Transverse colon (tissue), 4 donors: Measurements from ENCODE around the gene COP1. TPM values are rescaled to one million over a fixed set of nuclear protein-coding genes. Genes with fewer than 3 reads are reported as not detected.

Experiments used
- DNase-seq: peaks from one replicate; pipeline ENCODE4 v3.0.0-alpha.2; 2019
- H3K27ac ChIP-seq, 4 donors: fragments of 200-600 bp; sonication (generic); 2 replicates each; pipeline ENCODE4 v1.5.1; 2016 to 2018; ENCODE audit warnings: inconsistent platforms in 4 of 4
- H3K27me3 ChIP-seq: fragments of 200-600 bp; sonication (generic); 2 replicates; pipeline ENCODE4 v1.5.1; 2017; ENCODE audit warnings: inconsistent platforms
- H3K36me3 ChIP-seq, 4 donors: fragments of 200-600 bp; sonication (generic); 2 replicates each; pipeline ENCODE4 v1.5.1; 2017 to 2019; ENCODE audit warnings: inconsistent platforms in 4 of 4
- H3K4me1 ChIP-seq, 4 donors: fragments of 200-600 bp; sonication (generic); 2 replicates each; pipeline ENCODE4 v1.5.1; 2017 to 2020; ENCODE audit warnings: inconsistent platforms in 4 of 4
- H3K4me3 ChIP-seq, 4 donors: fragments of 200-600 bp; sonication (generic); 1 replicate in 1 of 4; 2 replicates in 3 of 4; pipeline versions ENCODE4 v1.5.1 to v1.6.1; 2017 to 2019; ENCODE audit warnings: inconsistent platforms in 4 of 4
- H3K9me3 ChIP-seq, 2 donors: fragments of 200-600 bp; sonication (generic); 2 replicates each; pipeline ENCODE4 v1.5.1; 2017 to 2019; ENCODE audit warnings: inconsistent platforms in 2 of 2
- CTCF ChIP-seq, 5 experiments: fragments of 200-600 bp in 3 of 5; fragments of 450-650 bp in 2 of 5; sonication (generic) in 3 of 5; IDR thresholded peaks; 1 replicate in 2 of 5; 2 replicates in 3 of 5; pipeline ENCODE4 v1.5.1; 2016 to 2017; ENCODE audit warnings: antibody characterized with exemption in 5 of 5, inconsistent platforms in 3 of 5, mild to moderate bottlenecking in 2 of 5, moderate library complexity in 1 of 5
- EP300 ChIP-seq: sonication (generic); formaldehyde crosslinking; IDR thresholded peaks from one replicate; pipeline ENCODE4 v1.6.1; 2017; ENCODE audit warnings: antibody characterized with exemption, low read depth
- POLR2A ChIP-seq: fragments of 450-650 bp; IDR thresholded peaks from one replicate; pipeline ENCODE4 v1.6.1; 2016; ENCODE audit warnings: antibody characterized with exemption, mild to moderate bottlenecking, moderate library complexity
- POLR2AphosphoS5 ChIP-seq, 3 donors: sonication (generic); formaldehyde crosslinking; IDR thresholded peaks; one replicate each; pipeline ENCODE4 v1.6.1; 2016; ENCODE audit warnings: antibody characterized with exemption in 3 of 3
- WGBS, 2 donors: methylation state at CpG; one replicate each; pipeline ENCODE4 v1.1.5; 2018; ENCODE audit warnings: low coverage in 1 of 2; 5-methylcytosine and 5-hydroxymethylcytosine counted together
- in situ Hi-C, 4 donors: fragments of 200-750 bp; cut with MboI; loops; one replicate each; pipeline versions ENCODE4 v1.15.0 to v1.15.1; 2017; ENCODE audit warnings: low sequenced_read_pairs in 3 of 4, low pct_ligation_motif_present in 1 of 4, low pct_unique_long_range_greater_than_20kb in 1 of 4
- intact Hi-C: fragments of 100-400 bp; cut with DNase I; formaldehyde crosslinking; loops from one replicate; pipeline ENCODE4 v1.15.1; 2023; ENCODE audit warnings: low total_unique reads
- total RNA-seq, 4 donors: library from RNA; depleted of rRNA; stranded (reverse); fragments of >200 nt; gene quantifications; one replicate each; pipeline ENCODE4 v1.1.0, GENCODE V29; 2016

Gene COP1
- total RNA-seq, 4 donors from 2014 or later = 52.3 to 190 (median 109) TPM

DNA sequence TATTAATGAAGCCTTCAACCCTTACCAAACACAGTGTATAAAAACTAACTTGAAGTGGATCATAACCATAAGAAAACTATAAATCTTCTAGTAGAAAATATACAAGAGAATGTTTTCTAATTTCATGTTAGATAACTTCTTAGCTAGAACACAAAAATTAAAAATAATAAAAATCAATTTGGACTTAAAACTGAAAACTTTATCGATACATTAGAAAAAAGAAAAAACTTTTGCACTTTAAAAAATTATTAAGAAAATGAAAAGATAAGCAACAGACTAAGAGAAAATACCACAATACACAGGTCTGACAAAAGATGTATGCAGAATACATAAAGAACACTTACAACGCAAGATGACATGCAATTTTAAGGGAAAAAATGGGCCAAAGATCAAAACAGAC is 8.7 kb downstream of the COP1 start:
- in situ Hi-C loops (no loop called here), intact Hi-C loops (no loop called here)
- peaks cover 0 to 29% (median 4%) of the 10 kb centered on the region in 4 donors for H3K4me1 ChIP-seq
- no peak for TF ChIP-seq POLR2A
- no peak for TF ChIP-seq CTCF (IDR thresholded peaks at IDR 0.05)
- TF ChIP-seq POLR2AphosphoS5 (IDR thresholded peaks at IDR 0.05) = no peak
- no peak for TF ChIP-seq EP300
- H3K36me3 ChIP-seq = no peaks in the 10 kb centered on the region
- no peaks in the 10 kb centered on the region for H3K9me3 ChIP-seq
- no peak overlapping the region for H3K27ac ChIP-seq
- no peak for DNase-seq
- no peaks in the 10 kb centered on the region for H3K27me3 ChIP-seq
- H3K4me3 ChIP-seq = no peak overlapping the region
- WGBS, 2 donors = 94 to 100% methylated on average over 2 of the region's 2 CpGs

GRCh38 chr1:176196728-176197127 is 10.4 kb downstream of the COP1 start:
- TF ChIP-seq POLR2A = no peak
- TF ChIP-seq CTCF (IDR thresholded peaks at IDR 0.05) = no peak
- TF ChIP-seq EP300 = no peak
- no peak for TF ChIP-seq POLR2AphosphoS5 (IDR thresholded peaks at IDR 0.05)
- 75 to 87% methylated on average over 5 of the region's 5 CpGs for WGBS, 2 donors
- intact Hi-C loops = no loop called here

DNA sequence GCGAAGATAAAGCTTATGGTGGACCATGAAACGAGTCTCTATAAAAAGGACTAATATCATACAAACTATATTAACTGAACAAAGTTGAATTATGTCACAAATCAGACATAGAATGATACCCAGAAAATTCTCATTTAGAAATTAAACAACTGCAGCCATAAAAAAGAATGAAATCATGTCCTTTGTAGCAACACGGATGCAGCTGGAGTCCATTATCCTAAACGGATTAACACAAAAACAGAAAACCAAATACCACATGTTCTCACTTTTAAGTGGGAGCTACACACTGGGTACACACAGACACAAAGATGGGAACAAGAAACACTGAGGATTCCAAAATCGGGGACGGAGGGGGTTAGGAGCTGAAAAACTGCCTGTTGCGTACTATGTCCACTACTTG is 11.5 kb downstream of the COP1 start:
- Histone ChIP-seq H3K27me3 (no peaks in the 10 kb centered on the region), H3K9me3 (no peaks in the 10 kb centered on the region), H3K4me3 (no peak overlapping the region), H3K36me3 (no peaks in the 10 kb centered on the region), H3K27ac (no peak overlapping the region), H3K4me1 (peaks cover 0 to 23% (median 1%) of the 10 kb centered on the region in 4 donors)
- intact Hi-C loops = no loop called here
- in situ Hi-C loops = no loop called here
- DNase-seq = no peak
- TF ChIP-seq POLR2A (no peak), CTCF (IDR thresholded peaks at IDR 0.05) (no peak), POLR2AphosphoS5 (IDR thresholded peaks at IDR 0.05) (no peak), EP300 (no peak)
- 77 to 84% methylated on average over 7 of the region's 7 CpGs for WGBS, 2 donors

More at GRCh38 chr1:176196728-176197127, 10.4 kb downstream of the COP1 start:
- peaks cover 0 to 23% (median 4%) of the 10 kb centered on the region in 4 donors for H3K4me1 ChIP-seq
- no peaks in the 10 kb centered on the region for H3K9me3 ChIP-seq
- no peak overlapping the region for H3K4me3 ChIP-seq
- DNase-seq = no peak
- in situ Hi-C loops = no loop called here
- H3K27me3 ChIP-seq = no peaks in the 10 kb centered on the region
- no peak overlapping the region for H3K27ac ChIP-seq
- H3K36me3 ChIP-seq = no peaks in the 10 kb centered on the region

GRCh38 chr1:176193663-176194062 is 13.4 kb downstream of the COP1 start:
- Histone ChIP-seq H3K27me3 (no peaks in the 10 kb centered on the region), H3K9me3 (no peaks in the 10 kb centered on the region), H3K4me3 (no peak overlapping the region), H3K36me3 (no peaks in the 10 kb centered on the region), H3K27ac (no peak overlapping the region), H3K4me1 (peaks cover 0 to 14% (median 0%) of the 10 kb centered on the region in 4 donors)
- no peak for DNase-seq
- in situ Hi-C loops = no loop called here
- no peak for TF ChIP-seq CTCF (IDR thresholded peaks at IDR 0.05)
- TF ChIP-seq EP300 = no peak
- no peak for TF ChIP-seq POLR2A
- no peak for TF ChIP-seq POLR2AphosphoS5 (IDR thresholded peaks at IDR 0.05)
- intact Hi-C loops = no loop called here
- WGBS, 2 donors = 69% methylated on average over 3 of the region's 3 CpGs
